GM18861 (cell line): ENCODE data around the gene C13orf46.
"Not testable (repeated sequence)": the region's sequence is repeated elsewhere in the genome, so short reads cannot be mapped to it uniquely, and the experiment has no call there.

ENCODE experiments used
- ATAC-seq: cut with Tn5 transposase; IDR thresholded peaks from one replicate; pipeline ENCODE4 v1.9.1; 2021; ENCODE audit not compliant: unreplicated experiment

The C13orf46 gene

DNA sequence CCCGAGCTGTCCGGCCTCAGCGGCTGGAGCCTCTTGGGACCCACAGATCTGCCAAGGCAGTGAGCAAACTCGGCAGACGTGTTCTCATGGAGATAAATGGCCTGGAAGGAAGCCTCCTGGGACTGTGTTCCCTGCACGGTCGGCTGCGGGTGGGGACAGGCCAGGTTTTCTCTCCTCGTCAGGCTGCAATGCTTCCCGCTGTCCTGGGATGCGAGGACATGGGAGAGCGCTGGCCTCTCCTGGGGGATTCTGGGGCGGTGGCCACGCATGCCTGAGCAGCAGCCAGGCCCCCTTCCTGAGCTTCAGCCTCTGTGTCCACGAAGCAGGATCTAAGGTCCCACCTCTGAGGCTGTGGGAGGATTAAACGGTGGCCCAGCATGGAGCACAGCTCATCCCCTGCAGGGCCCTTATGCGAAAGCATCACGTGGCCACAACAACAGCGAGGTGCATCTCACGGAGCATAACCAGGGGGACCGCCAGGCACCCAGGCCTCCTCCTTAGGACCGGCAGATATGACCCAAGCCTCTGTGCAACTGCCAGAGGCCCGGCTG is 21.2 kb upstream of the C13orf46 start:
- no peak for ATAC-seq

DNA sequence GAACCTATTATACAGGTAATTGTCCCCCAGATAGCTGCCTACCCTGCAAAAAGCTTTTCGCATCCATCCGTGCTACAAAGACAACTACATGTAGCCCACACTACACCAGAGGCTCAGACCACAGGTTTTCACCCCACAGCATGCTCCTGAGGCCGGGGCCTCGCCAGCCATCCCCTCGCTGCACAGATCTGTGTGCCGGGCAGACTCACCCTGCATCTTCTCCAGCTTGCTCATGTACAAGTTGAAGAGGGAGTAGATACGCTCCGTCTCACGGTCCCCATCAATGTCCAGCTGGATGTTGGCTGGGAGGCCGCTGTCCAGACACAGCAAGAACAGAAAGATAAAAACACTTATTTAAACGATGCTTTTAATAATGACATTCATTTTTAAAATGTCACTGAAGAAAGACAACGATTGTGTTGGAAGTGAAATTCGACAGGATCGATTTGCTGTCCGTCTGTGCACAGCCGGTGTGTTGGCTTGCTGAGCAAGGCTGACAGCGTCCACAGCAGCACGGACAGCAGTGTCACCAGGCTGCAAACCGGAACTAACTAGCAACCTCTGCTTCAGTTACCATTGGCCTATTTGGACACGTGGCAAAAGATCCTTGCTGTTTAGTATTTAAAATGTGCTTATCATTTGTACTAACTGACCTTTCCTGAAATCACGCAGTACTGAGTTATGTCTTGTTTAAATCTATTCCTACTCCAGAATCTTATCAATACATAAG is 18.6 kb upstream of the C13orf46 start:
- ATAC-seq: no peak

DNA sequence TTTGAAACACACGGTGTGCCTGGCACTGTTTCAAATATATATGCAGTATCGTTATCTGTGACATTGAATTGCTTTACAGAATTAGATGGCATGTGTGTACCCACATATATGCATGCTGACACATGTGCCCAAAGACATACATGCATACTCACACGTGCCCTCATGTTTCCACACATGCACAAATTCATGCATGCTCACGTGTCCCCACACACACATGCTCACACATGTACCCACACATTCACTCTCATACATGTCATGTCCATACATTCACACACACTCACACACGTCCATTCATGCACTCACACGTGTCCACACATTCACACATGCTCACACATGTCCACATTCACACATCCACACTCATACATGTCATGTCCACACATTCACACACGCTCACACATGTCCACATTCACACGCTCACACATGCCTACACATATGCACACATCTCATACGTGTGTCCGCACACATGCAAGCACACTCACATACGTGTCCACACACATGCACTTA is 17.9 kb upstream of the C13orf46 start:
- no peak for ATAC-seq

DNA sequence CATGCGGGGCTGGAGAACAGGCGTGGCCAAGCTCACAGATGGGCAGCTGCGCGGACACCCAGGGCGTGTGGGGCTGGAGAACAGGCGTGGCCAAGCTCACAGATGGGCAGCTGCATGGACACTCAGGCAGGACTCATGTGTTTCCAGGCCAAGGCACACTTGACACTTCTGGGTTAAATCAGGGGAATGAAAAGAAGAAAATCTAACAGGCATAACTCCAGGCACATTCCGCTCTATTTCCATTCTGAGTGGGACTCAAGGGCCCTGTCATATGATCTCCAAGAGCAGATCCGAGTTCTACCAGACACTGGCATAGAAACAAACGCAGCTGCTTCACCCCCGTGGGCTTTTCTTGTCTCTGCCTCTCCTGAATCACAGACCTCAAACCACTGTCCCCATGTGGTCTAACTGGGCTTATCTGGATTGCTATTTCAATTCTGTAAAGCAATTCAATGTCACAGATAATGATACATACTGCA is 17.4 kb upstream of the C13orf46 start:
- ATAC-seq: no peak

DNA sequence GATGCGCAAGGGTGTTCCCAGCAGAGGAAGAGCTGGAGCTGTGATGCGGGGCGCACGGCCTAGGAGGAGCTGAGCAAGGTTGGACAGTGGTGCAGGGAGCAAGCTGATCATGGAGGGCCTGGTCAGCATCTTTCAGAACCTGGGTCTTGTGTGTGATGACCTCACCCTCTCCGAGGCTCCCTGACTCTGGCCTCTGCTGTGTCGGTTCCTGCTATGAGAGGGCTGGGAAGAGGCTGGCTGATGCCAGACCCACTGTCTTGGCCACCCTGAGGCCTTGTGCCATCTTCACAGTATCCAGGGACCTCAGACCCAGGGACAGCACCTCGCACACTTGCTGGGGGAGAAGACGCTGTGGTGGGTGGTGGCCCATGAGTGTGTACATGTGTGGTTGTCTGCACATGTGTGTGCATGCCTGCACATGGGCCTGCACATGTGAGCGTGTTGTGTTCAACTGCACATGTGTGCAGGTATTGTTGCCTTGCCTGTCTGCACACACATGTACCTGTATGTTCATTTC is 16.5 kb upstream of the C13orf46 start:
- no peak for ATAC-seq

DNA sequence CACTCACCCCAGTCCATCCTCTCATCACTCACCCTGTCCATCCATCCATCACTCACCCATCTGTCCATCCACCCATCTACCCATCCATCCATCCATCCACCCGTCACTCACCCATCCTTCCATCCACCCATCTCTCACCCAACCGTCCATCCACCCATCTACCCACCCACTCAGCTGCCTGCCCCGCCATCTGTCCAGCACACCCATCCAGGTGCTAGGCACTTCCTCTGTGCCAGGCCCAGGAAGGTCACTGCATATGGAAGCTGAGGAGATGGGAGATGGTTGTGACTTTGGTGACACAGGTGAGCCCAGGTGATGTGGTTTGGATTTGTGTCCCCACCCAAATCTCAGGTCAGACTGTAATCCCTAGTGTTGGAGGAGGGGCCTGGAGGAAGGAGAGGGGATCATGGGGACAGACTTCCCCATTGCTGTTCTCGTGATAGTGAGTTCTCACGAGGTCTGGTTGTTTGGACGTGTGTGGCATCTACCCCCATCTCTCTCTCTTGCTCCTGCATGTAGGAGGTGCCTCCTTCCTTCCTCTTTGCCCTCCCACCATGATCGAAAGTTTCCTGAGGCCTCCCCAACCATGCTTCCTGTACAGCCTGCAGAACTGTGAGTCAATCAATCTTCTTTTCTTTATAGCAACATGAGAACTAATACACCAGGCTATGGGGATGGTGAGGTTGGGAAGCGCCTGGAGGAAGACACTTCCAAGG is 15.9 kb upstream of the C13orf46 start:
- no peak for ATAC-seq

DNA sequence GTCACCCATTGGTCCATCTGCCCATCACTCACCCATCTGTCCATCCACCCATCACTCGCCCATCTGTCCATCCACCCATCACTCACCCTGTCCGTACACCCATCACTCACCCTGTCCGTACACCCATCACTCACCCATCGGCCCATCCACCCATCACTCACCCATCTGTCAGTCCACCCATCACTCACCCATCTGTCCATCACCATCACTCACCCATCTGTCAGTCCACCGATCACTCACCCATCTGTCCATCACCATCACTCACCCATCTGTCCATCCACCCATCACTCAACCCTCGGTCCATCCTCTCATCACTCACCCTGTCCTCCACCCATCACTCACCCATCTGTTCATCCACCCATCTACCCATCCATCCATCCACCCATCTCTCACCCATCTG is 15.0 kb upstream of the C13orf46 start:
- not testable (repeated sequence) for ATAC-seq

DNA sequence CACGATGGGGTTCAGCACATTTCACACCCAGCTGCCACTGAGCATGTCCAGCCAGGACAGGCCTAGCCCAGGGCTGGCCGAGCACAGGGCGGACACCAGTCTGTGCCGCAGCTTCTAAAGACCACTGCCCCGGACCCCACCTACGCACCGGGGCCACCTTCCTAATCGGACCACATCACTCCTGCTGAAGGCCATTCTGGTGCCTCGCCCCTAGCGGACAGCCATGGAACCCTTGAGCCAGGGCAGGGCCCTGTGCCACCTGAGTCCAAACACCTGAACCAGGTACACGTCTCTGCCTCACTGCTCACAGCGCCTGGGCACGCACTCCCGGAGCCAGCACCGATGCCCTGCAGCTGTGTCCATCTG is 8.4 kb upstream of the C13orf46 start:
- ATAC-seq: no peak

DNA sequence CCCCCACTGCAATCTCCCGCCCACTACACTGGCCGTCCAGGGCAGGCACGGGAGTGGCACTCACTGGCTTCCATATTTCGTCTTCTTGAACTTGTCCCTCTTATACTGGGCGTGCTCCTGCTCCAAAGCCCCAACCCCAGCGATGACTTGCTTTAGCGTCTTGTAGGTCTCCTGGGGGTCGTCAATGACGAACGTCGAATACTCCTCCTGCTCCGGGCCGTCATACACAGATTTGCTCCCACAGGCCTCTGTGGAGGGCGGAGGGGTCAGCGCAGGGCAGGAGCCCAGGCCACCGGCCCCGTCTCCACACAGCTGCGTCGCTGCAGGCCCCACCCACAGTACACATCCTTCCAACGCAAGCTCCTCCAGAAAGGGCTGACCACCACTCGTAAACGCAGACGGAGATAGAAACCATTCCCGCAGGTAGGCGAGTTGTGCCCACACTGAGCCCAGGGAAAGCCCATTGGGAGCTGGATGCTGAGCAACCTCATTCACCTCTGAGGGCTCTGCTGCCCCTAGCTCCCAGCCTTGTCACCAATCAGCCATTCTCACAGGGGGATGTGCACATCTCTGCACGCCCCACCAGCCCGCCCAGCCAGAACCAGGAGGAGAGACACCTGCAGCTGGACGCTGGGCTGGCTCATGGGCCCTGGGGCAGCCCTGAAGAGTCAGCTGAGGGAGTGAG is 7.9 kb upstream of the C13orf46 start:
- no peak for ATAC-seq

DNA sequence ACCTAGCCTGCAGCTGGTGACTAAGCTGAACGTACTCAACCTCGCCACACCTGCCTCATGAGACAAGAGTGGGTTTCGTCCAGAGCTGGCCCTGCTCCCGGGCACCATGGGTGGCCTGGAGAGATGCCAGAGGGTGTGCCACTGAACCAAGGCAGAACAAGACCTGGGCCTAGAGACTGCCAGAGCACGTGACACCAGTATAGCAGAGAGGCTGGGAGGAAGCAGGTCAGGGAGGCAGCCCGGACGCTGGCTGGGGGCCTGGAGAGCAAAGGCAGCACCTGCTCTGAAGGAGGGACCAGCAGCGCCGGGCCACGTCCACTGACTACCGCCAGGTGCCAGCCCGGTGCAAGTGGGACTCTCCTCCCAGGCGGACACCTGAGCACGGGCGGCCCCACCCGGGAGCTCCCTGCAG is 7.3 kb upstream of the C13orf46 start:
- no peak for ATAC-seq

DNA sequence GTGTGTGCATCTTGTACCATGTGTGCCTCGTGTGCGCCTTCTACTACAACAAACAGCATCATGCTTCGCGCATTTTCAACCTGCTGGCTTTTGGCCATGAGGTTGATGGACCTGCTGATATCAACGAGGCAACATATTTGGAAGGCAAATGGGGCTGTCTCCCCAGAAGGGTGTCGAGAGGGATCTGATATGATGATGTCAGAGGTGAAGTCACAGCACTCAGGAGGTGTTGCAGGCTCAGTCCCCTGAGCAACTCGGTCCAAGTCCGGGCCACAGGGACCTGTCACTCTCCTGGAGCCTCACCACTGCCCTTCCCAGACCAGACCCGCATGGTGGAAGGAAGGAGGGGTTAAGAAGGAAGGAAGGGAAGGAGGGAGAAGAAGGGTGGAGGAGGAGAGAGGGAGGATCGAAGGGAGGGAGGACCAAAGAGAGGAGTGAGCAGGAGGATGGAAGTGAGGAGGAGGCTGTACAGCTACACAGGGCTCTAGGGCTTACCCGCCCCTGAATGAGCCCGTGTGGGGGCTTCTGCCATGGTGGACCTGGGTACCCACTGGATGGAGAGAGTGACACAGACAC is 6.7 kb upstream of the C13orf46 start:
- no peak for ATAC-seq

DNA sequence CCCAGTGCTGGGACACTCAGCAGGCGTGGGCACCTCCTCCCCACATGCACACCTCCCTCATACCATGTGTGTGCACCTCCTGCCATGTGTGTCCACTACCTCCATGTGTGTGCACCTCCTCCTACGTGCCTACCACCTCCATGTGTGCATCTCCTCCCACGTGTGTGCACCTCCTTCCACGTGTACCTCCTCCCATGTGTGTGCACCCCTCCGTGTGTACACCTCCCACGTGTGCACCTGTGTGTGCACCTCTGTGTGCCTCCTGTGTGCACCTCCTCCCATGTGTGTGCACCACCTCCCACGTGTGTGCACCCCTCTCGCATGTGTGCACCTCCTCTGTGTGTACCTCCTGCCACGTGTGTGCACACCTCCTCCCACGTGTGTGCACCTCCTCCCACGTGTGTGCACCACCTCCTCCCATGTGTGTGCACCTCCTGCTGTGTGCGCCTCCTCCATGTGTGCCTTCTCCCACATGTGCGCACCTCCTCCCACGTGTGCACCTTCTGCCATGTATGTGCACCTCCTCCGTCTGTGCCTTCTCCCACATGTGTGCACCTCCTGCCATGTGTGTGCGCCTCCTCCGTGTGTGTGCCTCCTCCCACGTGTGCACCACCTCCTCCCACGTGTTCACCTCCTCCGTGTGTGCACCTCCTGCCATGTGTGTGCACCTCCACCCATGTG is 6.1 kb upstream of the C13orf46 start:
- ATAC-seq: no peak

DNA sequence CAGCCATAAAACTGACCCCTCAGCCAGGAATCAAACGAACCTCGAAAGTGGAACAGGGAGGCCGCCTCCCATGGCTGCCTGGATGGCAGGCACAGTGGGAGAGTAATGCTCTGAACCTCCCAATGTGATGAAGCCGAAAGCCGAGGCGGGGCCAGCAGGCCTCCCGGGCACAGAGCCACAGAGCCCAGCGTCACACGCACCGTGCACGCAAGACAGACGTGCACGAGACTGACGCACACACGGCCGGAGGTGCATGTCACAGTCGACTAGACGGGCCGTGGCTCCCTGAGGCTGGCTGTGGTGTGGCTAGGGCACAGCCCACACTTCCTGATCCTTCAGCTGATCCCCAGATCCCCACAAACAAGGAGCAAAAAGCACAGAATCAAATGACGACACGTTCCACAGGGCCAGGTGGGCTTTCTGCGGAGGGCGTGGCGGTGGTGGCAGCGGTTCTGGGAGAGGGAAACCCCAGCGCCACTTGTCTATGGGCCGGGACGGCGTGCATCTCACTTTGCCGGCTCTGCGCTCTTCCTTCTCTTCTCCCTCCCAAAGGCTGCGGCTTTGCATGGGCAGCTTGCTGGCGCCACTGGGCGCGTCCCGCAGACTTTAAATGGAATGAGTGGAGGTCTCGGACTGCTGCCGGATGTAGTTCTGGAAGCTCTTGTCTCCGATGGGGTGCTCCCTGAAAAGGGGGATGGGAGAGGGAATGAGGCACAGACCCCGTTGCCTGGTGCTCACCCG is 5.0 kb upstream of the C13orf46 start:
- no peak for ATAC-seq

DNA sequence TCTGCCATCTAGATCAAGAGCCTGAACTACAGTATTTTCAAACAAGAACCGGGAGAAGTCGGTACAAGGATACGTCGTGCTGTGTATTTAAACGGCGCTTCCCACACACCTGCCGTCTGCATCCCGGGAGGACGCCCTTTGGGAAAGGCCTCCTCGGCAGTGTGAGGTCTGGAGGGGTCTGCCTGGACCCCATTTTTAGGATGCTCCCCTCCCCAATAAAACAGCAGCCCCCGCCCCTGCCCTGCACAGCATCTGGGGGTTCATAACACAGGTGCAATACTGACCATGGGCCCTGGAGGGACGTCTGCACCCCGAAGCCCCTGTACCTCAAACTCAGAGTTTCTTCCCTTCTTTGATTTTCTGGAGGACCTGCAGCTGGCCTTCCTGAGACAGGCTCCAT is 4.1 kb upstream of the C13orf46 start:
- no peak for ATAC-seq

DNA sequence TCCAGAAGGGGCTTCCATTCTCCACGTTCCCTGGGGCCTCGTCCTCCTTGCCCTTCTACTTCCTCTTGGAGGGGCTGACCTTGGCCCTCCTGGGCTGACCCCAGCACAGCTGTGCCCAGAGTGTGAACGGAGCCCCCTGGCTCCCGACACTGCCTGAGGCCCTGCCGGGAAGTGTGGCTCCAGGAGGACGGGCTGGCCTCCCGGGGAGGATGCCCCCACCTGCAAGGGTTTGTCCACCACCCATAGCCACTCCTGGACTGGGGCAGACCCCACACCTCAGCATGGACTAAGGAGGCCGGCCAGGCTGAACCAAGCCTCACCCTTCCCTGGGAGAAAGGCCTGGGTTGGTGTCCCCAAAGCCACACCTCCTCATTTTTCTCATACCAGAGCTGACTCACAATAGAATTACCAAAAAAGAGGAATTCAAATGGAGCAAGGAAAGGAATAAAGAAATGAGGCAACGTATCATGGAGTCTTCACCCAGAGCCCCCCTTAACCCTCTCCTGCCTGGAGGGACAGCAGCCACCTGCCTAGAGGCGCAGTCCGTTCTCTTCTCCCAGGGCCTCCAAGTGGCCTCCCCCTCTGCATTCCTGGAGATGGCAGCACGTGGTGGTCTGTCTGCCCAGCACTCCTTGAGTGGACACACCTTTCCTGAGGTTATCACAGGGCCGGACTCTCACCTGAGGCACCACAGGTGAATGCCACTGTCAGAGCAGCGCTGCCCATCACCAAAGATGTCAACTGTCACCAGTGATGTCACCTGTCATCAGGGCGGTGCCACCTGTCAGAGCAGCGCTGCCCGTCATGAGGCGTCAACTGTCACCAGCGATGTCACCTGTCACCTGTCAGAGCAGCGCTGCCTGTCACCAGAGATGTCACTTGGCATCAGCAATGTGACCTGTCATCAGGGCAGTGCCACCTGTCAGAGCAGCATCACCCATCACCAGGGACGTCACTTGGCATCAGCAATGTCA is 3.1 kb upstream of the C13orf46 start:
- ATAC-seq: no peak

DNA sequence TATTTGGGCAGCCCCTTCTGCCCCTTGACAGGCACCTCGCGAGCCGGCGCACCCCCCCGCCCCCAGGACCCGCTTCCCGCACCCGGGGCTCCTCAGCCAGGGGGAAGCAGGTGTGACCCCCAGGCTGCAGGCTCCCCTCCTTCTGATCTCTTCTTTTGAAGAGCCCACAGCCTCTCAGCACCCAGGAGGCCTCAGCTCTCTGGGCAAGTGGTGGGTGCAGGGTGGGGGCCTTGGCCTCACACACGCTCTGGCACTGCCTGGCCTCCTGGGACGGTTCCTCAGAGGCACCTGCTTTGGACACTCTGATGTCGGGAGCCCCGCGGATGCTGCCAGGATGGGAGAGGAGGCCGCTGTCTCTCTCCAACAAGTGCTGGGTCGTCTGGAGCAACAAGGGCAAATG is 1.5 kb upstream of the C13orf46 start:
- no peak for ATAC-seq

DNA sequence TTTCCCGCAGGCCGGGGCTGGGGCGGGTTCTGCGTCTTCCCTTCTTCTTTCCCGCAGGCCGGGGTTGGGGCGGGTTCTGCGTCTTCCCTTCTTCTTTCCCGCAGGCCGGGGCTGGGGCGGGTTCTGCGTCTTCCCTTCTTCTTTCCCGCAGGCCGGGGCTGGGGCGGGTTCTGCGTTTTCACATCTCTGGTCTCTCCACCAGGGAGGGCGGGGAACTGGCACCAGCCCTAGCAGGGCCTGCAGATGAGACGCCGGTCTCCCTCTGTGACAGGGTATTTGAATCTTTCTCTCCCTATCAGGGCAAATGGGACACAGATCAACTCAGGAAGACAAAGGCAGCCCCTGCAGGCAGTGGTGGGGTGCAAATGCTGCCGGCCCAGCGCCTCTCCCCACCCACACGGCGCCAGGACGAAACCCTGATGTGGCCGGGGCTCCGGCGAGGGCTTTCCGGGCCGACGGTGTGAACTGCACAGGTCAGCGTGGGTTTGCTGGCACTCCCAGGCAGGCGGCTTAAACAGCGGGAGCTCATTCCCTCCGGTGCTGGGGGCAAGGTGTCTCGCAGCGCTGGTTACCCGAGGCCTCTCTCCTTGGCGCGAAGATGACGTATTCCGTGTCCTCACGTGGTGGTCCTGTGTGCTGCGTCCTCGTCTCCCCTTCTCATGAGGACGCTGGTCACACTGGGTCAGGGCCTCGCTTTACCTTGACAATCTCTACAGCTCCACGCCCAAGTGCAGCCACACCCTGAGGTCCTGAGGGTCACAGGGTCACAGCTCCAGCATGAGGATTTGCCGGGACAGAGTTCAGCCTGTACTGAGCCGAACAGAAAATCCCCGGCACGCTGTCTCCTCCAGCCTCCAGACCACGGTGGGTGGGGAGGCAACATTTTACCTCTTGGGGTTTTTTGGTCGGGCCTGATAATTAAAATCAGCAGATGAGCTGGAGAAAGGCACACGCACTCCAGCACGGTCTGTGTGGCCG is 717 bp upstream of the C13orf46 start:
- ATAC-seq: no peak
